ENCODE data around the gene MYO1F.

The MYO1F gene

DNA sequence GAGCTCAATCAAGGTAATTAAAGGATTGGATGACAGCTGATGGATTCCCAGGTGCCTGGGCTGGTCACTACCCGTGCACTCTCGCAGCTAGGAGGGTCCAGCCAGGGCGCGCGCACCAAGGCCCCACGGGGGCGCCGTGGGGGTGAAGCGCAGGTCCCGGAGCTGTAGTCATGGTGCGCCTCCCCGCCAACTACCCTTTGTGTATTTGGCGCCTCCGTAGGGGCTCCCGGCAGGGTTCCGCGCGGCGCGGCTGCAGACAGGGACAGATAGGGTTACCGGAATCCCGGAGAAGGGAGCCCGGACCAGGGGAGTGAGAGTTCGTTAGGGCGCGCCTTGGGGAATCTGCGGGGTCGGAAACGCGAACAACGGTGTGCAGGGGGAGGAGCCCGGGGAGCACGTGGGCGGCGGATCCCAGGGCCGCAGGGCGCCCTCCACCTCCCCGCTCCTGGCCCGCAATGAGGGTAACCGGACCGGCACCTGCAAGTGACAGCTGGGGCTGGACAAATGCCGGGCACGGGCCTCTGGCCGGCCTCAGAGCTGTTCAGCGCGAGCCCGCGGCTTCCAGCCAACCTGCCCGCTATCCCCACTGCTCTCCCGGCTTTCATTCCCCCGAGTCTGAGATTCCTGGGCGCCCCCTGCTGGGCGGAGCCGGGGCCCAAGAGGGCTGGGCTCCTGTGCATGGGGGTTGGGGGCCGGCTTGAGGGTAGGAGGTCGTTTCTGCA, 71.4 kb downstream of the MYO1F start:
- Histone ChIP-seq H3K27me3 (ENCODE audit: insufficient read depth, low read length) (no peaks in the 10 kb centered on the region), H4K20me1 (ENCODE audit: insufficient read depth, low read length) (no peaks in the 10 kb centered on the region), H3K79me2 (ENCODE audit: insufficient read depth, low read length) (no peaks in the 10 kb centered on the region), H3K9me3 (ENCODE audit: low read length) (no peaks in the 10 kb centered on the region), H3K36me3 (ENCODE audit: insufficient read depth, low read length) (no peaks in the 10 kb centered on the region), H3K9me2 (ENCODE audit: low read depth, low read length) (no peaks in the 10 kb centered on the region), H2AFZ (ENCODE audit: low read length) (peak overlapping the region; percentile 88; the same call in 1 of the 2 replicates), H3K4me2 (ENCODE audit: low read length) (peak overlapping the region; percentile 98), H3K4me1 (ENCODE audit: insufficient read depth, low read length, severe bottlenecking) (peaks cover 5% of the 10 kb centered on the region), H3K27ac (ENCODE audit: low read depth, low read length, poor library complexity, severe bottlenecking) (no peak overlapping the region), H3K4me3 (ENCODE audit: low read depth, low read length, poor library complexity, severe bottlenecking) (peak overlapping the region; percentile 64), H3F3A (ENCODE audit: insufficient read depth, low read length) (no peaks in the 10 kb centered on the region), H3K9ac (ENCODE audit: low read length) (peak overlapping the region; percentile 54)
- TF ChIP-seq CTCF (IDR thresholded peaks at IDR 0.05; ENCODE audit: low read length) (peak; percentile 94), EZH2 (IDR thresholded peaks at IDR 0.05; ENCODE audit: borderline replicate concordance, low read length) (no peak)

DNA sequence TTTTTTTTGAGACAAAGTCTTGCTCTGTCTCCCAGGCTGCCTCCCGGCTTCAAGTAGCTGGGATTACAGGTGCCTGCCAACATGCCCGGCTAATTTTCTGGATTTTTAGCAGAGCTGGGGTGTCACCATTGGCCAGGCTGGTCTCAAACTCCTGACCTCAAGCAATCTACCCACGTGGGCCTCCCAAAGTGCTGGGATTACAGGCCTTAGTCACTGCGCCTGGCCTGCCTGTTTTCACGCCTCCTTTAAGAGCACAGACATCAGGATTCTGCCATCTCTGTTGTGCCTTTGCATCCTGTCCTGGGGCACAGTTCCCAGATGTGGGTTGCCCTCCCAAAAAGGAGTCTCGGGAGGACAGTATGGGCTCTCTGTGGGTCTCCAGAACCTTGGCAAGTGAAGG, 72.3 kb downstream of the MYO1F start:
- Histone ChIP-seq H3K9me3 (ENCODE audit: low read length) (no peaks in the 10 kb centered on the region), H2AFZ (ENCODE audit: low read length) (no peak overlapping the region), H4K20me1 (ENCODE audit: insufficient read depth, low read length) (no peaks in the 10 kb centered on the region), H3F3A (ENCODE audit: insufficient read depth, low read length) (no peaks in the 10 kb centered on the region), H3K79me2 (ENCODE audit: insufficient read depth, low read length) (no peaks in the 10 kb centered on the region), H3K9me2 (ENCODE audit: low read depth, low read length) (no peaks in the 10 kb centered on the region), H3K4me3 (ENCODE audit: low read depth, low read length, poor library complexity, severe bottlenecking) (no peak overlapping the region), H3K9ac (ENCODE audit: low read length) (no peak overlapping the region), H3K4me2 (ENCODE audit: low read length) (no peak overlapping the region), H3K4me1 (ENCODE audit: insufficient read depth, low read length, severe bottlenecking) (peaks cover 5% of the 10 kb centered on the region), H3K27ac (ENCODE audit: low read depth, low read length, poor library complexity, severe bottlenecking) (no peak overlapping the region), H3K36me3 (ENCODE audit: insufficient read depth, low read length) (no peaks in the 10 kb centered on the region), H3K27me3 (ENCODE audit: insufficient read depth, low read length) (no peaks in the 10 kb centered on the region)
- TF ChIP-seq EZH2 (IDR thresholded peaks at IDR 0.05; ENCODE audit: borderline replicate concordance, low read length) (no peak), CTCF (IDR thresholded peaks at IDR 0.05; ENCODE audit: low read length) (no peak)

DNA sequence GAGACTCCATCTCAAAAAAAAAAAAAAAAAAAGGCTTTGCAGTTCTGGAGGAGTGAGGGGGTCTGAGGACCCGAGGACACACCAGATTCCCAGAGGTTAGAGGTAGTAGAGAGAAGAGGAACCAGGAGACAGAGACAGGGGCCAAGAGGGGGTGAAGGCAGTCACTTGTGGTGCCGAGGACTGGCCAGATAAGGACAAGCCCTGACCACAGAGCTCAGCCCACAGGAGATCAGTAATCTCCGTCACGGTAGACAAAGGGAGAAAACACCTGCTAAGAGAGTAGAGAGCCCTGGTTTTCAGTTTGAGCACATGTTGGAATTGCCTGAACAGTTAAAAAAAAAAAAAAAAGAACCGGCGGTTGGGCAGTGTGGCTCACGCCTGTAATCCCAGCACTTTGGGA, 73.1 kb downstream of the MYO1F start:
- no peak overlapping the region for H2AFZ ChIP-seq (ENCODE audit: low read length)
- H3K9me2 ChIP-seq (ENCODE audit: low read depth, low read length) = no peaks in the 10 kb centered on the region
- no peak overlapping the region for H3K9ac ChIP-seq (ENCODE audit: low read length)
- H3K4me3 ChIP-seq (ENCODE audit: low read depth, low read length, poor library complexity, severe bottlenecking) = no peak overlapping the region
- no peak overlapping the region for H3K4me2 ChIP-seq (ENCODE audit: low read length)
- TF ChIP-seq CTCF (IDR thresholded peaks at IDR 0.05; ENCODE audit: low read length) (no peak), EZH2 (IDR thresholded peaks at IDR 0.05; ENCODE audit: borderline replicate concordance, low read length) (no peak)
- H3F3A ChIP-seq (ENCODE audit: insufficient read depth, low read length) = no peaks in the 10 kb centered on the region
- H3K27ac ChIP-seq (ENCODE audit: low read depth, low read length, poor library complexity, severe bottlenecking) = no peak overlapping the region
- no peaks in the 10 kb centered on the region for H3K27me3 ChIP-seq (ENCODE audit: insufficient read depth, low read length)
- no peaks in the 10 kb centered on the region for H3K36me3 ChIP-seq (ENCODE audit: insufficient read depth, low read length)
- H3K79me2 ChIP-seq (ENCODE audit: insufficient read depth, low read length) = no peaks in the 10 kb centered on the region
- H3K9me3 ChIP-seq (ENCODE audit: low read length) = no peaks in the 10 kb centered on the region
- H3K4me1 ChIP-seq (ENCODE audit: insufficient read depth, low read length, severe bottlenecking) = peaks cover 5% of the 10 kb centered on the region
- no peaks in the 10 kb centered on the region for H4K20me1 ChIP-seq (ENCODE audit: insufficient read depth, low read length)

Data from OCI-LY1 (cell line).